Thyroid gland (tissue), 4 donors: ENCODE results near the gene RRP15. TPM values are rescaled to one million over a fixed set of nuclear protein-coding genes. Genes with fewer than 3 reads are reported as not detected.

Experiments used
- DNase-seq, 2 donors: peaks; one replicate each; pipeline ENCODE4 v3.0.0-alpha.2; 2019
- H3K27ac ChIP-seq, 3 donors: fragments of 200-600 bp; sonication (generic); 1 replicate in 2 of 3; 2 replicates in 1 of 3; pipeline ENCODE4 v1.5.1; 2016 to 2019; ENCODE audit warnings: mild to moderate bottlenecking in 1 of 3, moderate library complexity in 1 of 3
- H3K27me3 ChIP-seq: fragments of 200-600 bp; sonication (generic); one replicate; pipeline ENCODE4 v1.5.1; 2019
- H3K36me3 ChIP-seq, 2 donors: fragments of 200-600 bp; sonication (generic); one replicate each; pipeline ENCODE4 v1.5.1; 2016 to 2019
- H3K4me1 ChIP-seq, 2 donors: fragments of 200-600 bp; sonication (generic); one replicate each; pipeline ENCODE4 v1.5.1; 2017 to 2019
- H3K4me3 ChIP-seq, 3 donors: fragments of 200-600 bp; sonication (generic); replicated peaks in 1 of 3; 1 replicate in 2 of 3; 2 replicates in 1 of 3; pipeline ENCODE4 v1.5.1; 2016; ENCODE audit warnings: mild to moderate bottlenecking in 1 of 3
- H3K9me3 ChIP-seq: fragments of 200-600 bp; sonication (generic); one replicate; pipeline ENCODE4 v1.5.1; 2017
- POLR2A ChIP-seq, 2 donors: fragments of 450-650 bp; IDR thresholded peaks; one replicate each; pipeline ENCODE4 v1.6.1; 2017; ENCODE audit warnings: antibody characterized with exemption in 2 of 2, mild to moderate bottlenecking in 2 of 2, moderate library complexity in 1 of 2
- WGBS, 2 donors: methylation state at CpG; one replicate each; pipeline ENCODE4 v1.1.5; 2017; 5-methylcytosine and 5-hydroxymethylcytosine counted together
- intact Hi-C: fragments of 100-400 bp; cut with DNase I; formaldehyde crosslinking; loops from one replicate; pipeline ENCODE4 v1.15.1; 2023
- total RNA-seq, 4 donors: library from RNA; depleted of rRNA; stranded (reverse); fragments of >200 nt; gene quantifications; one replicate each; pipeline ENCODE4 v1.2.3, GENCODE V29; 2016
- TF ChIP-seq, protein P1 (sequence below), 6 experiments: fragments of 200-600 bp in 3 of 6; fragments of 450-650 bp in 3 of 6; sonication (generic) in 3 of 6; IDR thresholded peaks; one replicate each; pipeline ENCODE4 v1.5.1; 2016 to 2019; ENCODE audit warnings: antibody characterized with exemption in 6 of 6, mild to moderate bottlenecking in 2 of 6, inconsistent platforms in 1 of 6, moderate library complexity in 1 of 6

Gene RRP15
- total RNA-seq, 4 donors from 2014 or later: 6.0 to 25.0 (median 9.2) TPM

- 59 to 63% methylated on average over 2 of the region's 2 CpGs for WGBS, 2 donors
- H3K4me3 ChIP-seq: no peak overlapping the region
- H3K4me1 ChIP-seq: no peaks in the 10 kb centered on the region
- TF ChIP-seq, protein P1, sequence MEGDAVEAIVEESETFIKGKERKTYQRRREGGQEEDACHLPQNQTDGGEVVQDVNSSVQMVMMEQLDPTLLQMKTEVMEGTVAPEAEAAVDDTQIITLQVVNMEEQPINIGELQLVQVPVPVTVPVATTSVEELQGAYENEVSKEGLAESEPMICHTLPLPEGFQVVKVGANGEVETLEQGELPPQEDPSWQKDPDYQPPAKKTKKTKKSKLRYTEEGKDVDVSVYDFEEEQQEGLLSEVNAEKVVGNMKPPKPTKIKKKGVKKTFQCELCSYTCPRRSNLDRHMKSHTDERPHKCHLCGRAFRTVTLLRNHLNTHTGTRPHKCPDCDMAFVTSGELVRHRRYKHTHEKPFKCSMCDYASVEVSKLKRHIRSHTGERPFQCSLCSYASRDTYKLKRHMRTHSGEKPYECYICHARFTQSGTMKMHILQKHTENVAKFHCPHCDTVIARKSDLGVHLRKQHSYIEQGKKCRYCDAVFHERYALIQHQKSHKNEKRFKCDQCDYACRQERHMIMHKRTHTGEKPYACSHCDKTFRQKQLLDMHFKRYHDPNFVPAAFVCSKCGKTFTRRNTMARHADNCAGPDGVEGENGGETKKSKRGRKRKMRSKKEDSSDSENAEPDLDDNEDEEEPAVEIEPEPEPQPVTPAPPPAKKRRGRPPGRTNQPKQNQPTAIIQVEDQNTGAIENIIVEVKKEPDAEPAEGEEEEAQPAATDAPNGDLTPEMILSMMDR (IDR thresholded peaks at IDR 0.05): peak in 3 of 6 experiments; percentile 24 to 36 (median 31)
- TF ChIP-seq POLR2A (IDR thresholded peaks at IDR 0.05): no peak
- peaks cover 0 to 2% of the 10 kb centered on the region in 2 donors for H3K36me3 ChIP-seq
- no peaks in the 10 kb centered on the region for H3K9me3 ChIP-seq
- intact Hi-C loops: no loop called here
- no peaks in the 10 kb centered on the region for H3K27me3 ChIP-seq
- DNase-seq: no peak
- no peak overlapping the region for H3K27ac ChIP-seq
Observed at GRCh38 chr1:218299416-218299815, 14.3 kb downstream of the RRP15 start.

DNA sequence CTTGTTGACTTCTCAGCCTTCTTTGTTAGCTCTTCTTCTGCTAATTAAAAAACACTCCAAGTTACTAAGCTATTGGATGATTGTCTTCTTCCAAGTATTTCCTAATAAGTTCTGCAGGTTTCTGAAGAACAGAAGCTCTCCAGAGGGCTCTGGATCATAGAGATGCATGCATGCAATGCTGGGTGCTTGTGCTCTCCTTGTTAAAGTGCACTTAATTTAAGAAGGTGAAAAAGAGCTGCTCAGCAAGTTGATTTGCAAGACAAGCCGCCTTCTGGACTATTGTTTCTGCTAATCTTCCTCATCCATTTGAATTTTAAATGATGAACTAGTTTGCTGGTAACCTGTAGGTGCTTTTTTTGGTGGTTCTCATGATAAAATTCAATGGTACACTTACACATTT is 16.1 kb downstream of the RRP15 start:
- H3K27me3 ChIP-seq: no peaks in the 10 kb centered on the region
- H3K36me3 ChIP-seq: no peaks in the 10 kb centered on the region
- DNase-seq: no peak
- H3K27ac ChIP-seq: no peak overlapping the region
- intact Hi-C loops: no loop called here
- TF ChIP-seq, protein P1 (IDR thresholded peaks at IDR 0.05): no peak
- no peak for TF ChIP-seq POLR2A (IDR thresholded peaks at IDR 0.05)
- H3K4me3 ChIP-seq: no peak overlapping the region
- WGBS, 2 donors: 90 to 93% methylated on average over 1 of the region's 1 CpG
- H3K9me3 ChIP-seq: no peaks in the 10 kb centered on the region
- no peaks in the 10 kb centered on the region for H3K4me1 ChIP-seq

DNA sequence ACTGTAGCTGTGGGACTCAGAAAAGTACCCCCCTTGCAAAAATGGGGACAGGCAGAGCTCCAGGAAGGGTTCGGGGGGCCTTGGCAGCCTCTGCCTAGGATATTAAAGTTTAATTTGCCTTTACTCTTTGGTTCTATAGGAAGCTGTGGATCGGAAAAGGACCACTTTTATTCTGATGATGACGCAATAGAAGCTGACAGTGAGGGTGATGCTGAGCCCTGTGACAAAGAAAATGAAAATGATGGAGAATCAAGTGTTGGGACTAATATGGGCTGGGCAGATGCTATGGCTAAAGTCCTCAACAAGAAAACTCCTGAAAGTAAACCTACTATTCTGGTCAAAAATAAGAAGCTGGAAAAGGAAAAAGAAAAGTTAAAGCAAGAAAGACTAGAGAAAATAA is 17.1 kb downstream of the RRP15 start:
- TF ChIP-seq, protein P1 (IDR thresholded peaks at IDR 0.05): no peak
- no peak for TF ChIP-seq POLR2A (IDR thresholded peaks at IDR 0.05)
- Histone ChIP-seq H3K4me3 (no peak overlapping the region), H3K27me3 (no peaks in the 10 kb centered on the region), H3K4me1 (no peaks in the 10 kb centered on the region), H3K9me3 (no peaks in the 10 kb centered on the region), H3K36me3 (no peaks in the 10 kb centered on the region), H3K27ac (no peak overlapping the region)
- intact Hi-C loops: no loop called here
- 83 to 94% methylated on average over 3 of the region's 3 CpGs for WGBS, 2 donors
- no peak for DNase-seq

DNA sequence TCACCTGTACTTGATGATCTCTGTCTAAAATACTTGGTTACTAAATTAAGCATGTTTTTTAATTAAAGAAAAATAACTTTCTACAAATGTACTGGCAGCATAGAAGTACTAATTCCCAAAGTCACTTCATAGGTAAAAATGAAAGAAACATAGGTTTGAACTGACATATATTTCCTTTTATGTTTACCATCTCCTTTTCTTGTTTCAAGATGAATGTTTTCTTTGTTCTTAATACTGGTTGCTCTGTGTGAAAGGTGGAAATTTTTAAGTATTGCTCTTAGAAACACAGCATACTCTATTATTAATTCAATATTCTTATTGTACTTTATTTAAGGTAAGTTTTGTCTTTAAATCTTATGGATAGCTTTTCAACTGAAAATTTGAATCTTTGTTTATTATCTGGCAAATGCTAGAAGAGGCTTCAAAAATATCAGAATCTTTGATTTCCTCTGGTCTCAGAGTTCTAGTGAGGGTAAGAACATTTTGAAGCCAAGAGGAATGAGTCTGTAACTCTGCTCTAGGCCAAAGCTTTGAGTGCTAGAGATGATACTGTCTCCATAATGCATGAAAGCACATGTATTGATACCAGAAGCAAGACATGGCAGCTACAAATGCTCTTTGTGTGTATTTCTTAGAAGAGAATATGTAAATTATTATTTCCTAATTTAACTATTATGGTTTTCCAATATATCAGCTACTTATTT is 18.2 kb downstream of the RRP15 start:
- no peak for TF ChIP-seq POLR2A (IDR thresholded peaks at IDR 0.05)
- TF ChIP-seq, protein P1 (IDR thresholded peaks at IDR 0.05): no peak
- intact Hi-C loops: no loop called here
- H3K27me3 ChIP-seq: no peaks in the 10 kb centered on the region
- H3K27ac ChIP-seq: no peak overlapping the region
- H3K4me3 ChIP-seq: no peak overlapping the region
- no peak for DNase-seq
- H3K9me3 ChIP-seq: no peaks in the 10 kb centered on the region
- no peaks in the 10 kb centered on the region for H3K36me3 ChIP-seq
- no peaks in the 10 kb centered on the region for H3K4me1 ChIP-seq

DNA sequence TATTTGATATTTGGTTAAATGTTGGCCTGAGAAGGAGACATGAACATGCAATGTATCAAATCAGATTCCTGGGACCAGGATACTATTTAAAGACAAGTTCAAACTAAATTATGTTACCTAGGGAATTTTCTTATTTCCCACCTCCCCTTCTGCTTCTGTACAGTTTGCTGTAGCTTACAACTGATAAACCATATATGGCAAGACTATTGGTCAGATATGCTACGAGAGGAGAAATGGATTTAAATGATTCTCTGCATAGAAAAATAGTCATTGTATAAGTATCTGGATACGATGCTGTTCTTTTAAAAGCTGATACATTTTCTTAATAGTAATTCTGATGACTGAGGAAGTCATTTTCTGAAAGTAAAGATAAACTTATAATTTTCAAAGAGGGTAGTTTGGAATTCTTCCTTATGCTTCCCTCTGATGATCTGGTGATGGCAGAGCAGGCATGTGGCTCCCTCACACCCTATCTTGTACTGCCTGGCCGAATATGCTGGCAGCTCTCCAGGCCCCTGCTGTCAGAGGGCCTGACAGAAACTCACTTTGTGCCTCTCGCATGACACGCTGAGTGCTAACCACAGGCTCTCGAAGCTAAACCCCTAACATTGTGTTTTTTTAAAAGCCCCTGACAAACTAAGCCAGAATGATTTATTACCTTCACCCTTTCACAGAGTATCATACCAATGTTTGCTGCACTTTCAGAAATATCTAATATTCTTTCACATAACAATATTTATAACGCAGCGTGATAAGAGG is 19.4 kb downstream of the RRP15 start:
- TF ChIP-seq, protein P1 (IDR thresholded peaks at IDR 0.05): no peak
- no peak for TF ChIP-seq POLR2A (IDR thresholded peaks at IDR 0.05)
- 75 to 83% methylated on average over 8 of the region's 8 CpGs for WGBS, 2 donors
- H3K9me3 ChIP-seq: no peaks in the 10 kb centered on the region
- H3K4me1 ChIP-seq: no peaks in the 10 kb centered on the region
- intact Hi-C loops: no loop called here
- no peaks in the 10 kb centered on the region for H3K27me3 ChIP-seq
- H3K4me3 ChIP-seq: no peak overlapping the region
- no peaks in the 10 kb centered on the region for H3K36me3 ChIP-seq
- no peak overlapping the region for H3K27ac ChIP-seq
- no peak for DNase-seq
